DOHH2 (cell line): ENCODE data around the gene MACF1.

Source experiments
- EZH2phosphoT487 ChIP-seq: fragments of 200-600 bp; sonication (generic); IDR thresholded peaks from 2 replicates; pipeline ENCODE4 v1.6.1; 2017; ENCODE audit warnings: borderline replicate concordance, mild to moderate bottlenecking, antibody characterized with exemption, low read length, moderate library complexity, mixed read lengths
- TF ChIP-seq, protein P1 (sequence below): fragments of 200-600 bp; sonication (generic); IDR thresholded peaks from one replicate; pipeline ENCODE4 v1.5.1; 2014; ENCODE audit warnings: antibody characterized with exemption, mild to moderate bottlenecking, low read depth, low read length; ENCODE audit not compliant: poor library complexity, severe bottlenecking

DNA sequence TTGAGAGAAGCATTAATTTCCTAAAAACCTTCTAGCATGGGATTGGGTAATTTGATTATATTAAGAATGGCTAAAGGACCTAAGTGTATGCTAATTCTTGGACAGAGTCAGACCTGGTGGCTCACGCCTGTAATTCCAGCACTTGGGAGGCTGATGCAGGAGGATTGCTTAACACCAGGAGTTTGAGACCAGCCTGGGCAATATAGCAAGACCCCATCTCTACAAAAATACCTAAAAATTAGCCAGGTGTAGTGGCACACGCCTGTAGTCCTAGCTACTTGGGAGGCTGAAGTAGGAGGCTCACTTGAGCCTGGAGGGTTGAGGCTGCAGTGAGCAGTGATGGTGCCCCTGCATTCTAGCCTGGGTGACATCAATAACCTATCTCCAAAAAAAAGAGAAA lies 241.1 kb downstream of the MACF1 start:
- TF ChIP-seq, protein P1, sequence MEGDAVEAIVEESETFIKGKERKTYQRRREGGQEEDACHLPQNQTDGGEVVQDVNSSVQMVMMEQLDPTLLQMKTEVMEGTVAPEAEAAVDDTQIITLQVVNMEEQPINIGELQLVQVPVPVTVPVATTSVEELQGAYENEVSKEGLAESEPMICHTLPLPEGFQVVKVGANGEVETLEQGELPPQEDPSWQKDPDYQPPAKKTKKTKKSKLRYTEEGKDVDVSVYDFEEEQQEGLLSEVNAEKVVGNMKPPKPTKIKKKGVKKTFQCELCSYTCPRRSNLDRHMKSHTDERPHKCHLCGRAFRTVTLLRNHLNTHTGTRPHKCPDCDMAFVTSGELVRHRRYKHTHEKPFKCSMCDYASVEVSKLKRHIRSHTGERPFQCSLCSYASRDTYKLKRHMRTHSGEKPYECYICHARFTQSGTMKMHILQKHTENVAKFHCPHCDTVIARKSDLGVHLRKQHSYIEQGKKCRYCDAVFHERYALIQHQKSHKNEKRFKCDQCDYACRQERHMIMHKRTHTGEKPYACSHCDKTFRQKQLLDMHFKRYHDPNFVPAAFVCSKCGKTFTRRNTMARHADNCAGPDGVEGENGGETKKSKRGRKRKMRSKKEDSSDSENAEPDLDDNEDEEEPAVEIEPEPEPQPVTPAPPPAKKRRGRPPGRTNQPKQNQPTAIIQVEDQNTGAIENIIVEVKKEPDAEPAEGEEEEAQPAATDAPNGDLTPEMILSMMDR: no peak
- no peak for TF ChIP-seq EZH2phosphoT487
